ENCODE data around the gene CYP4F11.
"Not testable (repeated sequence)": the region's sequence is repeated elsewhere in the genome, so short reads cannot be mapped to it uniquely, and the experiment has no call there.

CYP4F11 gene

DNA sequence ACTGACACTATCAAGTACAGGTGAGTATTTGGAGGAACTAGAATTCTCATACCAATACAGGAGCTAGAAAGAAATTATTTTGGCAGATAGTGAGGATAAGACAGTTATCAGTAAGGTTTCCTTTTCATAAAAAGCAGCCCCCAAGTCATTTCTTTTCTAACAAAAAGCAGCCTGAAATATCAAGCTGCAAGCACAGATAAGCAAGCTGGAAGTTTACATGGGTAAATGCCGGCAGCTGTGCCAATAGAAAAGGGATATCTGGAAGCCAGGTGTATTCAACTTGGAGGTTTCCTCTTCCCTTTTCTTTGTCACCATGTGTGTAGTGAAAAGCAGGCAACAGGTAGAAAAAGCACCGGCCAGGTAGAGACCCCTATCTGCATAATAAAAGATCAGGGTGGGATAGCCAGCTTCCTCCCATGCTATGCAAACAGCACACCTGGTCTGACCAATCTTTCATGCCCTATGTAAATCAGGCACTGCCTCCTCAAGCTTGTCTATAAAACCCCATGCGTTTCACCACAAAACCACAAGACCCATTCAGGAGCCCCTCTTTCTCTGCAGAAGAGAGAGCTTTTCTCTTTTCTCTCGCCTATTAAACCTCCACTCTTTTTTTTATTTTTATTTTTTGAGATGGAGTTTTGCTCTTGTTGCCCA, 59.4 kb downstream of the CYP4F11 start:
- no peak for DNase-seq (ENCODE audit: low read depth, low spot score)

DNA sequence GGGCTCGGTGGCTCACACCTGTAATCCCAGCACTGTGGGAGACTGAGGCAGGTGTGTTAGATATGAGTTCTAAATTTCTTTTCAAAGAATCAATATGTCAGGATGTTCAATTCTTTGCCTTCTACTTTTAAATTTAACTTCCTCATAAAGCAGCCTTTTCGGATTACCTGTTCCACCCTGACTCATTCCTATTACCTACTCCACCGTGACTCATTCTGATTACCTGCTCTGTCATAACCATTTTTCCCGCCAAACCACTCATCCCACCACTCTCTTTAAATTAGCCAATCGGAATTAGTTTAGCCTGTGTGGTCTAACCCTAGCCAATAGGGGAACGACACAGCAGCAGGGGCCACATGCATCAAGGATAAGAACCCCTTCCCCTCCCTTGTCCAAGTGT, 60.6 kb downstream of the CYP4F11 start:
- not testable (repeated sequence) for DNase-seq (ENCODE audit: low read depth, low spot score)

DNA sequence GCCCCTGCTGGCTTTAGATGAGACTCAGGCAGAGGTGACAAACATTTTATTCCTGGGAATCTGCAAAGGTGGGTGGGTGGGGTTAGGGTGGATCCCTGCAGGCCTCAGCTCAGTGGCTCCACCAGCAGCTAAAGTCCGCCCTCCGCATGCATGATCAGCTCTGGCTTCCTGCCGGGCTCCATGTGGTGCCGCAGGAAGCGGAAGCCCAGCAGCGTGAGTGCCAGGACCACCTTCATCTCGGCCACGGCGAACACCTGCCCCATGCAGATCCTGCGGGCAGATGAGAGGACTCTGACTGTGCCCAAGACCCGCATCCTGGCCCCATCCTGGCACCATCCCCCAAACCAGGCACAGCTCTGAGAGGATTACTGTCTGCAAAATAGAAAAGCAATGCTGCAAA, 62.8 kb downstream of the CYP4F11 start:
- no peak for DNase-seq (ENCODE audit: low read depth, low spot score)

DNA sequence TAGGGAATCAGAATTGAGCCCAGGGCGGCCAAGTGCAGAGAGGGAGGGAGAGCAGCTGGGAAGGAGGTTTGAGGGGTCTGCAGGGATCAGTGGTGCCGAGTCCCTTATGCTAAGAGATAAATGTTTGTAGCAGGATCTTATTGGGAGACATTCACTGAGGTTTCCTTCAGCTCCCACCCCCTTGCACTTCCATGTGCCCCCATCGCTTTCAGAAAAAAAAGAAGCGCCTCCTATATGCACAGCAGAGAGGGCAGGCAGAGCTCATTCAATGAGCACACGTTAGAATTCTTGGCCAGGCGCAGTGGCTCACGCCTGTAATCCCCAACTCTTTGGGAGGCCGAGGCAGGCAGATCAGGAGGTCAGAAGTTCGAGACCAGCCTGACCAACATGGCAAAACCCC, 64.5 kb downstream of the CYP4F11 start:
- no peak for DNase-seq (ENCODE audit: low read depth, low spot score)

DNA sequence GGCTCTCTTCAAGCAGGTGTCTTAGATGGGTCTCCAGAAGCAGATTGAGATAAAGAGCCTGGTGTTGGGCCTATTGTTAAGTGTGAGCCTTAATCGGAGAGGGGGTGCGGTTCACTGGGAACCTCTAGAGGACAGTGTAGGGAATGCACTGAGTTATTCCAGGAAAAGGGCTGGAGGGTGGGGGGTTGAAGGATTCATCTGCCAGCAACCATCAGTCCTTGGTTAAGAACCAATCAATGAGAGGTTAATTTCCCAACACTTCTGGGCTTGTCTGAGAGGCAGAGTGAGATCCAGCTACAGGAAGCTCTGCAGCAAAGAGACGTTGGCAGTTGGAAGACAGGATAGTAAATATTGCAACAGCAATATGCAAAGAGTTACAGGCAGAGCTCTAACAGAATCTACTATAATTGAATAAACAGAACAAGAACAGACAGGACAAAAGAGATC, 65.2 kb downstream of the CYP4F11 start:
- no peak for DNase-seq (ENCODE audit: low read depth, low spot score)

DNA sequence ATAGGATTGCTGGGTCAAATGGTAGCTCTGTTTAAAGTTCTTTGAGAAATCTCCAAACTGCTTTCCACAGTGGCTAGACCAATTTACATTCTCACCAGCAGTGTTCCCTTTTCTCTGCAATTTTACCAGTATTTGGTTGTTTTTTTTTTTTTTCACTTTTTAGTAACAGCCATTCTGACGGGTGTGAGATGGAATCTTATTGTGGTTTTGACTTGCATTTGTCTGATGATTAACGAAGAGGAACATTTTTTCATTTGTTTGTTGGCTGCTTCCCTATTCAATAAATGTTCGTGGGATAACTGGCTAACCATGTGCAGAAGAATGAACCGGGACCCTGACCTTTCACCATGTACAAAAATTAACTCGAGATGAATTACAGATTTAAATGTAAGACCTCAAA, 67.7 kb downstream of the CYP4F11 start:
- DNase-seq (ENCODE audit: low read depth, low spot score) = no peak

- no peak for DNase-seq (ENCODE audit: low read depth, low spot score)
Measured at GRCh38 chr19:15864824-15865223, 69.5 kb downstream of the CYP4F11 start.

- no peak for DNase-seq (ENCODE audit: low read depth, low spot score)
Measured at GRCh38 chr19:15863272-15863671, 71.1 kb downstream of the CYP4F11 start.

- no peak for DNase-seq (ENCODE audit: low read depth, low spot score)
Measured at GRCh38 chr19:15862444-15862843, 71.9 kb downstream of the CYP4F11 start.

All from activated CD4-positive, CD25-positive, alpha-beta regulatory T cell treated with anti-CD3 and anti-CD28 coated beads, Interleukin-2, amount 50 U/mL, for 16 hours (primary cell).